NAMALWA (cell line): ENCODE results near the gene RGL3.
"Not testable (repeated sequence)": the region's sequence is repeated elsewhere in the genome, so short reads cannot be mapped to it uniquely, and the experiment has no call there.

Source experiments
- DNase-seq: peaks from one replicate; pipeline ENCODE4 v3.0.0-alpha.2; 2015; ENCODE audit warnings: low spot score

The RGL3 gene, protein sequence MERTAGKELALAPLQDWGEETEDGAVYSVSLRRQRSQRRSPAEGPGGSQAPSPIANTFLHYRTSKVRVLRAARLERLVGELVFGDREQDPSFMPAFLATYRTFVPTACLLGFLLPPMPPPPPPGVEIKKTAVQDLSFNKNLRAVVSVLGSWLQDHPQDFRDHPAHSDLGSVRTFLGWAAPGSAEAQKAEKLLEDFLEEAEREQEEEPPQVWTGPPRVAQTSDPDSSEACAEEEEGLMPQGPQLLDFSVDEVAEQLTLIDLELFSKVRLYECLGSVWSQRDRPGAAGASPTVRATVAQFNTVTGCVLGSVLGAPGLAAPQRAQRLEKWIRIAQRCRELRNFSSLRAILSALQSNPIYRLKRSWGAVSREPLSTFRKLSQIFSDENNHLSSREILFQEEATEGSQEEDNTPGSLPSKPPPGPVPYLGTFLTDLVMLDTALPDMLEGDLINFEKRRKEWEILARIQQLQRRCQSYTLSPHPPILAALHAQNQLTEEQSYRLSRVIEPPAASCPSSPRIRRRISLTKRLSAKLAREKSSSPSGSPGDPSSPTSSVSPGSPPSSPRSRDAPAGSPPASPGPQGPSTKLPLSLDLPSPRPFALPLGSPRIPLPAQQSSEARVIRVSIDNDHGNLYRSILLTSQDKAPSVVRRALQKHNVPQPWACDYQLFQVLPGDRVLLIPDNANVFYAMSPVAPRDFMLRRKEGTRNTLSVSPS

DNA sequence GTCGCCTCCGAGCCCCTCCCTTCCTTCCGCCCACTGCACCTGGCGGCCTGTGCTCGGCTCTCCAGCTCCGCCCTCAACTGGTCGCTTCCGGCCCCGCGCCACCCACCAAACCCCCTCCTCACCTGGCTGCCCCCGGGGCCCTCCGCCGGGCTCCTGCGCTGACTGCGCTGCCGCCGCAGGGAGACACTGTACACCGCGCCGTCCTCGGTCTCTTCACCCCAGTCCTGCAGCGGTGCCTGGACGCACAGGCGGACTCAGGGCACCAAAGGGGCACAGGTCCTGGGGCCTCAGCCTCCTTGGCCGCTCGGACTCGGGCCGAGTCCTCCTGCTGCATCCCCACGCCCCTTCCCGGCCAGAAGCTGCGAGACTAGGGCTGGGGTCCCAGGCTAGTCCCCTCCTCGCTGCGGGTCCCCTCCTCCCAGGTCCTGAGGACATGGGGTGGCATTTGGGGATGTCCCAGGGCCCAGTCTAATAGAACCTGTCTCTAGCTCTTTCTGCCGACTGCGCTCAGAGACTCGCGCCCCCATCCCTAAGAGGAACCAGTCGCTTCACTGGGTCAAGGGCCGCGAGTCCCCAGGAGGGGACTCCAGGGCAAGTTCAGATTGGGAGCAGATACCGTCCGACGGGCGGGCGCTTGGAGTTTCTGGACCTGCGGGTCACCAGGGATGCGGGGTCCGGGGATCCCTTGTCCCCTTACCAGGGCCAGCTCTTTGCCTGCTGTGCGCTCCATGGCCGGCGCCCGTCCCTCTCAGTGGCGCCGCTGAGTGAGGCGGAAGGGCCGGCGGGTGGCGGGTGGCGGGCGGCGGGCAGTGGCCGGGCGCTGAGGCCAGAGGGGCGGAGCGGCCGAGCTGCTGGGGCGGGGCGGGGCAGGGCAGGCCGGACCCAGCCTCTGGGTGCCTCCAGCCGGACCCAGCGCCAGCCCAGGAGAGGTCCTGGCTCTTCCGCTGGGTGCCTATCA, at the start of gene RGL3:
Gene RGL3, minus strand, starts transcription at position 766 of the 958 bp plus-strand sequence. Its CDS starts 36 bp downstream, at position 730.
- no peak for DNase-seq

DNA sequence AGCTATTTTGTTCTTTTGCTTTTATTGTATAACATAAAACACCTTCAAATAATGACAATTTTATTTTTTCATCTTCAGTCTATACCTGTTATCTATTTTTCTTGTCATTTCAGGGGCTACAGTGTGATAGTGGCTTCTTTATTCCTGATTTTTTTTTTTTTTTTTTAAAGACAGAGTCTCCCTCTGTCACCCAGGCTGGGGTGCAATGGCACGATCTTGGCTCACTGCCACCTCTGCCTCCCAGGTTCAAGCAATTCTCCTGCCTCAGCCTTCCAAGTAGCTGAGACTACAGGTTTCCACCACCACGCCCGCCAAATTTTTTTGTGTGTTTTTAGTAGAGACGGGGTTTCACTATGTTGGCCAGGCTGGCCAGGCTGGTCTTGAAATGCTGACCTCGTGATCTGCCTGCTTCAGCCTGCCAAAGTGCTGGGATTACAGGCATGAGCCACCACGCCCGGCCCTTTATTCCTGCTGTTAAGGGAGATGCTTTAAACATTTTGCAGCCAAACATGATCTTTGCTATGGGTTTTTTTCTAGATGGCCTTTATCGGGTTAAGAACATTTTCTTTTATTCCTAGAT, 49.2 kb upstream of the RGL3 start:
- not testable (repeated sequence) for DNase-seq

DNA sequence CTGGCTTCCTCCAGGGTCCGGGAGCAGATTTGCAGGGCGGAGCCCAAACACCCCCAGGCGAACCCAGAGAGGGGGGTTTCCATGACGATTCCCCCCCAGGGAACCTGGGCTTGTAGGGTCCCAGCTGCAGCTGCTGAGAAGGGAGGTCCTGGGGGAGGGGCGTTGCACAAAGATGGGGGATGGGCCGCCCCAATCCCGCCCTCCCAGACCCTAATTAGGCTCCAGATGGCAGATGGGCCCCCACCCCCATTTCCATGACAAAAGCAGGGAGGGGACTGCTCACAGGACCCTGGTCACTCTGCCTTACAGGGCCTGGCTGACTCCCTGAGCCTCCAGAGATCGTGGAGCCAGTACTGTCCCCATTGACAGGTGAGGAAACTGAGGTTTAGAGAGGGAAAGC, 46.5 kb upstream of the RGL3 start:
- no peak for DNase-seq

DNA sequence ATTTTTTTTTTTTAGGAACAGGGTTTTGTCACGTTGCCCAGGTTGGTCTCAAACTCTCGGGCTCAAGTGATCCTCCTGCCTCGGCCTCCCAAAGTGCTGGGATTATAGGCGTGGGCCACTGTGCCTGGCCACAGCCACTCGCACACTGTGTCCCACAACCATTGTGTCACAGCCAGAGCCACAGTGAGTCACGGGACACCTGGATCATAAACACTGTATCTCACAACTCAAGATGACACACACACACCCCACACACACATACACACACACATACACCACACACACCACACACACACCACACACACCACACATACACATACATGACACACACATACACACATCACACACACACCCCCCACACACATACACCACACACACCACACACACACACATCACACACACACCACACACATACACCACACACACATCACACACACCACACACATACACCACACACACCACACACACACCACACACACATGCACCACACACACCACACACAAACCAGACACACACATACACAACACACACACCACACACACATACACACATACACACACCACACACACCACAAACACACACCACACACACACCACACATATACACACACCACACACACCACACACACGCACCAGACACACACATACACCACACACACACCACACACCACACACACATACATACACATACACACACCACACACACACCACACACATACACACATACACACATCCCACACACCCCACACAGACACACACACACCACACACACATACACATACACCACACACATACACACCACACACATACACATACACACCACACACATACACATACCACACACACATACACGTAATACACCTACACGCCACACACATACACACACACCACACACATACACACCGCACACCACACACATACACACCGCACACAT, 45.5 kb upstream of the RGL3 start:
- no peak for DNase-seq

DNA sequence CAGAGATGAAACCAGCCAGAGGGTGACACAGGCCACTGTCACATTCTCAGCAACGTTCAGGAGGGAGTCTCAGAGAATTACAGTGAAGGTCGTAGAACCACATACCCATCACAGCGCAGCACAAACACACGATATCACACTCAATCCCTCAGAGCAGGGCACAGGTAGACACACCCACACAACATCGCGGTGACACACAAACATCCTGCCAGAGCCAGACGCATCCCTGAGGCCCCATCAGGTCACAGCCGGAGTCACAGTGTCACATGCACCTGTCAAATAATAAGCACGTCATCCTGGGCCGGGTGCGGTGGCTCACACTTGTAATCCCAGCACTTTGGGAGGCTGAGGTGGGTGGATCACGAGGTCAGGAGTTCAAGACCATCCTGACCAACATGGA, 44.3 kb upstream of the RGL3 start:
- no peak for DNase-seq

DNA sequence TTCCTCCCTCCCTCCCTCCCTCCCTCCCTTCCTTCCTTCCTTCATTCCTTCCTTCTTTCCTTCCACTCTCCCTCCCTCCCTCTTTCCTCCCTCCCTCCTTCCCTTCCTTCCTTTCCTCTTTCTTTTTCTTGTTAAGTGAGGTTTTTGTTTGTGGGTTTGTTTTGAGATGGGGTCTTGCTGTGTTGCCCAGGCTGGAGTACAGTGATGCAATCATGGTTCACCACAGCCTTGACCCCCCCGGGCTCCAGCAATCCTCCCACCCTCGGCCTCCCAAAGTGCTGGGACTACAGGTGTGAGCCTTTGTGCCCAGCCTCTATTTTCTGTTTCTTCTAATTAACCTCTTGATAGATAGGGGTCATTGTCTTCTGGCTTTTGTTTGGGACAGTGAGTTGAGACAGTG, 42.3 kb upstream of the RGL3 start:
- DNase-seq: no peak

DNA sequence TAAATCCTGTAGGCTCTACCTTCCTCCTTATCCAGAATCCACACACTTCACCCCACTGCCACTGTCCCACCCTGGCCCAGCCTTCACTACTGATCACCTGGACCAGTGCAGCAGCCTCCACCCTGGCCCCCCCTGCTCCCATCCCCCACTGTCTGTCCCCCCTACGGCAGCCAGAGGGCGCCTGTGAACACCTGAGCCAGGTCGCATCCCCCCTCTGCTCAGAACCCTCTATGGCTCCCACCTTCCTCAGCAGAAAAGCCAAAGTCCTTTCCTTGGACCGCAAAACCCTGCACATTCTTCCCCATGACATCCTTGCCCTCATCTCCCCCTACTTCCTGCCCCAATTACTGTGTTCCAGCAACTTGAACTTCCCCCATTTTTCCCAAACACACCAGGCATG, 41.1 kb upstream of the RGL3 start:
- peak; percentile 41 for DNase-seq

DNA sequence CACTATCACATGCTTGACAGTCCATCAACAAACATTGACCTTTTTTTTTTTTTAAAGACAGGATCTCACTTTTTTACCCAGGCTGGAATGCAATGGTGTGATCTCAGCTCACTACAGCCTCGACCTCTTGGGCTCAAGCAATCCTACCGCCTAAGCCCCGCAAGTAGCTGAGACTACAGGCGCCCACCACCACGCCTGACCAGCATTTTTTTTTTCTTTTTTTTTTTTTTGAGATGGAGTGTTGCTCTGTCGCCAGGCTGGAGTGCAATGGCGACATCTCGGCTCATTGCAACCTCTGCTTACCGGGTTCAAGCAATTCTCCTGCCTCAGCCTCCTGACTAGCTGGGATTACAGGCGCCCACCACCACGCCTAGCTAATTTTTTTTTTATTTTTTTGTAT, 39.8 kb upstream of the RGL3 start:
- DNase-seq: not testable (repeated sequence)

DNA sequence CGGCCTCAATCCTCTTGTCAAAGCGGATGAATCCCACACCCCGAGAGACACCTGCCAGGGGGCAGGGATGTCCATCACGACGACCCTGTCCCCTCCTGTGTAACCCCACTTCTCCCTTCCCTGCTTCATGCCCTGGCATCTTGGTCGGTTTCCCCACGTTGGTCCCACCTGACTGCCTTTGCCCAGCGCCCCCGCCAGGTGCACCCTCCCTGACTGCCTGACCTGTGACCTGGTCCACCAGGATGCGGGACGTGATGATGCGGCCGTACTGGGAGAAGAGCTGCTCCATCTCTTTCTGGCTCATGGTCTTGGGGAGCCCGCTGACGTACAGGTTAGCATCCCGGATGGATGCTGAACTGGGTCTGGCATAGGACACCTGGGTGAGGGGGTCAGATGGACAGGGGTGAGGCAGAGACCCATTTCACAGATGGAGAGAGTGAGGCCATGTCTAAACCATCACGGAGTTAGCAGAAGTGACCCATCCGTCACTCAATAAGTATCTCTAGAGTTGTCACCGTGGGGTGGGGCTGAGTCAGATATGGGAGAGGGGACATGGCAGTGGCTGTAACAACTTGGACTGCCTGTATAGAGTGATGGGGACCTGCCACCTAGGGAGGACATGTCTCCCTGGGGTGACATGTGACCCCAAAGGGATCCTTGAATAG, 39.3 kb upstream of the RGL3 start:
- no peak for DNase-seq

DNA sequence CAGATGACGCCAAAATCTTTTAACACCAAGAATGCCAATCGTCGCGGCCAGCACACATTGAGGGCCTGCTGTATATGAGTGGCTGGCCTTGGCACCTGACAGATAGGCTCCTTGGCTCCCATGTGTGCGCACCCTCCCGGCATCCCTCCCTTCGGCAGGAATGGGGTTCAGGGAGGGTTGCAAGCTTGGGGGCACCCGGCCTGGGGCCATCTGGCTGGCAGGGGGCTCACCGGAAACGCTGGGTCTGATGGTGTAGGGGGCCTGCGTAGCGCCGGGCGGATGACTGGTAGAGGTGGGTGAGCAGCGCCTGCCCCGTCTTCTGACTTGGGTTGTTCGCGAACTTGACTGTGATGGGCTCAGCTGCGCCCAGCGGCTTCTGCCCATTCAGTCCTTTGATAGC, 38.7 kb upstream of the RGL3 start:
- DNase-seq: no peak

DNA sequence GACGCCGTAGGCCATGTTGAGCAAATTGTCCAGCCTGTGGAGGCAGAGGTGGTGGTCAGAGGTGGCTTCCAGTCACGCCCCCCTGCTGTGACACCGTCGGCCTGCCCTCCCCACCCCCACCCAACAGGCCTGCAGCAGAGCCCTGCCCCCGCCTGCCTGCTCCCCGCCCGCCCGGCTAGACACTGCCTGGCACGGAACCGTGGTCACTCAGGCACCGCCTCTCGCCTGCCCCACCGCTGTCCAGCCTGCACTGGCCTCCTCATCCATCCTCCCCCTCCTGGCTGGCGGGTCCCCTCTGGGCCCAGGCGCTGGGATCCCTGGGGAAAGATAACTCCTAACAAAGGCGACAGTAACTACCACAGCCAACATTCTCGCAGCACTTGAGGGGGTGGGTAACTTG, 38.0 kb upstream of the RGL3 start:
- DNase-seq: no peak

DNA sequence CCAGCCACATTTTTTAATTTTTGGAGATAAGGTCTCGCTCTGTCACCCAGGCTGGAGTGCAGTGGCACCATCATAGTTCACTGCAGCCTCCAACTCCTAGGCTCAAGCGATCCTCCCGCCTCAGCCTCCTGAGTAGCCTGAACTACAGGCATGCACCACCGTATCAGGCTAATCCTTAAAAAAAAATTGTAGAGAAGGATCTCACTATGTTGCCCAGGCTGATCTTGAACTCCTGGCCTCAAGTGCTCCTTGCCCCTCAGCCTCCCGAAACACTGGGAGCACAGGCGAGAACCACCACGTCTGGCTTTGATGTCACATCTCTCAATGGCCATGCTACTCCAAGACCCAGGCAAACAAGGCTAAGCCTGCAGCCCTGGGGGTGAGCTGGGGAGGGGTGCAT, 37.5 kb upstream of the RGL3 start:
- DNase-seq: no peak

DNA sequence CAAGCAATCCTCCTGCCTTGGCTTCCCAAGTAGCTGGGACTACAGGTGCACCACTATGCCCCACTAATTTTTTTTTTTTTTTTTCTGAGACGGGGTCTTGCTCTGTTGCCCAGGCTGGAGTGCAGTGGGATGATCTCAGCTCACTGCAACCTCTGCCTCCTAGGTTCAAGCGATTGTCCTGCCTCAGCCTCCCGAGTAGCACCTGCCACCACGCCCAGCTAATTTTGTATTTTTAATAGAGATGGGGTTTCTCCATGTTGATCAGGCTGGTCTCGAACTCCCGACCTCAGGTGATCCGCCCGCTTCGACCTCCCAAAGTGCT, 36.1 kb upstream of the RGL3 start:
- DNase-seq: not testable (repeated sequence)

DNA sequence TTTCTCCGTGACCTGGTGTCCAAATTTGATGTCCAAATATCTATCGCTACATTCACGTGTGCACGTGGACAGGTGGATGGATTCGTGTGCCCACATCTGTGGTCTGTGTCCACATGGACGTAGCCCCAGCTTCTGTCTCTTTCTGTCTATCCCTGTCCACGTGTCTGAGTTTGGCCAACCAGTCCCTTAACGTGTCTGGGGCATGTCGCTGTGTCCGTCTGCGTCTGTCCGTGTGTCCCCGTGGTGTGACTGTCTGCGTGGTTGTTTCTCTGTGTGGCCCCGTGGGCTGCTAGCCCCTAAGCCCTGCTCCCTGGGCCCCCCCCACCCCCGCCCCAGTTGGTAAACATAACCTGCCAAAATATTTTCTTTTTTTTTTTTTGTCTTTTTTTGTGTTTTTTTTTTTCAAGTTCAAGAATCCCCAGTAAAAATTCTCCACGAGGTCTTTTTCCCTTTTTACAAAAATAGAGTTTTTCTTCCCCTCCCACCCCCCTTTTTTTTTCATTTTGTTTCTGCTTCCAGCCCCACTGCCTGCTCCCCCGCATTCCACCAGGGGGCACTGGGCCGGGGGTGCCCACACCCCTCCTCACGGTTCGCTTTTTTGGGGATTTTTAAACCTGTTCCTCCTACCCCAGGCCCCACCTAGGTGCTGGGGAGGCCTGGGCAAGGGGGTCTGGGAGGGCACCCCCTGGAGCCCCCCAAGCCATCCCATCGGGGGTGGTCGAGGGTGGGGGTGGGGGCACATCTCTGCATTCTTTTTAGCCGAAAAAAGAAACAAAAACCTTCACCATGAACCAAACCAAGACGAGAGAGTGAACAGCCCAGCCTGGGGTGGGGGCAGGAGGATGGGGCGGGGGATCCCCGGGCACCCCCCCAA, 34.6 kb upstream of the RGL3 start:
- DNase-seq: peak; percentile 53

DNA sequence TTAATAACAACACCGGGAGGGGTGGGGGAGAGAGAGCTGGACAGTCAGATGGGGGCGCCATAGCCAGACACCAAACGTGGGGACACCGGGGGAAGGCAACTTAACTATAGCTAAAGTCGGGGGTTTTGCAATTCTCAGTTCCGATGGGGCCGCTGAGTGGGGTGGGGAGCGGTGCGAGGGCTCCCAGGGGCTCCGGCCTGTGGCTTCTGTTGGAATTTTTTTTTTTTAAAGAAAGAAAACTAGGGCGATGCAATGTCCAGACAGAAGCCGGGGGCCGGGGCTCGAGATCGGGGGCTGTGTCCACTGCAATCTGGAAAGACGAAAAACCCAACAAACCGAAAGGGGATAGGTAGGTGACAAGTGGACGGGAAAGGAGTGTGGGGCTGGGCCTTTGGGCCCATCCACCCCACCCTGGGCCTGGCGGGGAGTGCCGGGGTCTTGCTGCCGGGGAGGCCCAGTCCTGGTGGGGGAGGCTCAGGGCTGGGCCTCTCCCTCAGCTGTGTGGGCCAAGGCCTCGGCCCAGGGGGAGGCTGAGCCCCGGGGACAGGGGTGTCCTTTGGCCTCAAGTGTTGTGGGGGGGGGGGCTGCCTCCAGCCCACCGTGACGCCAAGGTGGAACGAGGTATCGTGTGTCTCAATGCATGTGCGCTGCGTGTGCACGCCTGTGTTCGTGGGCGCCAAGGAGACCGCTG, 33.7 kb upstream of the RGL3 start:
- DNase-seq: no peak

DNA sequence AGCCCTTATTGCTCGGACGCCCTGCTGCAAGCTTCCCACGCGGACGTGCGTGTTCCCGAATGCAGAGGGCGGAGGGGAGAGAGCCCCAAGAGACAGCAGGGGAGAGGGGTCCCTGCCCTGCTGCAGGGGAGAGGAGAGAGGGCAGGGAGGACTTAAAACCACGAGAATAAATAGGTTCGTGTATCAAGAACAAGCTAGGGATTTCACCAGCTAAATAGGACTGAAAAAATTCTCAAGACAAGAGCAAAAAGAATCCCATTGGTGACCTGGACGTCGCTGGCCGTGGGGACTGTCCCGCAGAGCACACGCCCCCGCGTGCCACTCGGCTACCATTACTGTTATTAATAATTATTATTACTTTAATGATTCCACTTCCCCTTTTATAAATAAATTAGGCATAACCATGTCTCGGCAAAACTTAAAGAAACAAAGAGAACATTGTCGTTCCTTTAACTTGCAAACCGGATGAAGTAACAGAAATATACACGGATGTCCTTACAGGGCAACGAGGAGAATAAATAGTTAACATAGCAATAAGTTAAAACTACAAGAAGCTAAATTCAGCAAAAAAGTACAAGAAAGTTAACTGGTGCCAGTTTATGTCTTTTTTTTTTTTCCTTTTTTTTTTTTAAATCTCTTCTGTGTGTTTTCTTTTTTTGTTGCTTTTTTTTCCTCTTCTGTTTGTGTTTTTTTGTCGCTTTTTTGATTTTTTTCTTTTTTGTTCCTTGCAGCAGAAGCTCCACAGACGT, 32.9 kb upstream of the RGL3 start:
- DNase-seq: no peak

DNA sequence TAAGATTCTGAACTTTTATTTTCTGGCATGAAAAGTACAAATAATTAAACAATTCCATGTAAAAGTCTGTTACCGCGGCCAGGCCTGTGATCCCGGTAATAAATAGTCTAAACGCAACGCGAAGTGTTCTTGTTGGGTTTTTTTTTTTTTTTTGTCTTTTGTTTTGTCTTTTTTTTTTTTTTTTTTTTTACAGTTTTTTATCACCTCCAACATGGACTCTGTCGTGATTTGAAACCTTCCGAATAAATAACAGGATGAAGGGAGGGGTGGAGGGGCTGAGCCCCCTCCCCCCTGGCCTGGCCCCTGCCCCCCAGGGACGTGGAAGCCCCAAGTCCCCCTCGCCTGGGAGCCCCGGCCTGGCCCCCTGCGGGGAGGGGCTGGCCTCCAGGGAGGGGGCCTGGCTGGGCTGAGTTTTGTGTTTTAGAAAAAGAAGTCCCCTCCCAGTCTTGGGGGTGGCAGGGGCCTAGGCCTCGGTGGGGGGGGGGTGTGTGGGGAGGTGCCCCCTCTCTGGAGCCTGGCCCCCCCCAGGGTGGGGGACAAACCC, 32.3 kb upstream of the RGL3 start:
- no peak for DNase-seq
